ENCODE results near the gene JAK3.

Gene JAK3

GRCh38 chr19:17837972-17838371 is 9.8 kb downstream of the JAK3 start:
- DNase-seq, result no peak

- no peak for DNase-seq
These were observed 11.3 kb downstream of the JAK3 start for GRCh38 chr19:17836530-17836929.

- no peak for DNase-seq
These were observed 12.4 kb downstream of the JAK3 start for GRCh38 chr19:17835182-17836006.

- DNase-seq, result no peak
These were observed 13.2 kb downstream of the JAK3 start for GRCh38 chr19:17834350-17835181.

GRCh38 chr19:17832443-17833208 is 15.2 kb downstream of the JAK3 start:
- no peak for DNase-seq

- no peak for DNase-seq
These were observed 16.3 kb downstream of the JAK3 start for GRCh38 chr19:17831419-17831888.

- DNase-seq, result peak; percentile 31
These were observed 17.0 kb downstream of the JAK3 start for GRCh38 chr19:17830567-17831418.

GRCh38 chr19:17829855-17830566 is 17.8 kb downstream of the JAK3 start:
- DNase-seq, result no peak

- no peak for DNase-seq
These were observed 21.2 kb downstream of the JAK3 start for GRCh38 chr19:17826508-17827056.

- no peak for DNase-seq
These were observed 23.4 kb downstream of the JAK3 start for GRCh38 chr19:17824339-17824738.

GRCh38 chr19:17821190-17821589 is 26.6 kb downstream of the JAK3 start, which contains the start of gene INSL3:
INSL3 (minus strand) TSS chr19:17821519; CDS start chr19:17821506, 13 bp downstream.
- no peak for DNase-seq

- DNase-seq, result no peak
These were observed 30.0 kb downstream of the JAK3 start for GRCh38 chr19:17817668-17818363.

- DNase-seq, result no peak
These were observed 35.7 kb downstream of the JAK3 start for GRCh38 chr19:17812099-17812498.

GRCh38 chr19:17811681-17812080 is 36.1 kb downstream of the JAK3 start:
- DNase-seq, result no peak

- DNase-seq, result no peak
These were observed 36.7 kb downstream of the JAK3 start for GRCh38 chr19:17811103-17811502.

GRCh38 chr19:17807731-17808316 is 40.0 kb downstream of the JAK3 start:
- DNase-seq, result no peak

- no peak for DNase-seq
These were observed 40.8 kb downstream of the JAK3 start for GRCh38 chr19:17806945-17807344.

- no peak for DNase-seq
These were observed 42.4 kb downstream of the JAK3 start for GRCh38 chr19:17805427-17805826.

GRCh38 chr19:17803264-17803896 is 44.4 kb downstream of the JAK3 start:
- DNase-seq, result peak; percentile 17
